ENCODE measurements around the gene STX2.
A peak's percentile ranks its signal among the peaks of the same experiment; 100 is the strongest.

Gene STX2

DNA sequence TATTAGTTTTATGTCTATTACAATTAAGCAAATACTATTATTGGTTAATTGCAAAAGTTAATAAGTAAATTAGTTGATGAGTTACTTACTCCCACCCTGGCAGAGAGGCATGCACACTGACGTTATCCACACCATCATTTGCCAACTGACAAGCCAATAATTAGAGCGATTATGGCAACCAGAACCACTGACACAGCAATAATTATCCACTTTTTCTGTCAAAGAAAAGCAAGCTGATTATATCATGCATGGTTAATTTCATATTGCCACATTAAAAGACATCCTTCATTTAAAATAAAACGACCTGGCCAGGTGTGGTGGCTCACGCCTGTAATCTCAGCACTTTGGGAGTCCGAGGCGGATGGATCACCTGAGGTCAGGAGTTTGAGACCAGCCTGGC is 43.1 kb downstream of the STX2 start:
- peaks cover 10 to 74% of the 10 kb centered on the region in 2 donors for H3K36me3 ChIP-seq (replicated peaks in 1 of 2; ENCODE audit: control insufficient read depth in 2 of 2, insufficient read depth in 2 of 2, low read length in 2 of 2)
- H4K8ac ChIP-seq (ENCODE audit: low read depth, low read length): no peak overlapping the region
- H3K4ac ChIP-seq (ENCODE audit: low read length): no peak overlapping the region
- H2AK5ac ChIP-seq (ENCODE audit: low read depth, low read length): no peak overlapping the region
- H2BK15ac ChIP-seq (ENCODE audit: low read length): no peak overlapping the region
- no peaks in the 10 kb centered on the region for H3K27me3 ChIP-seq (ENCODE audit: control insufficient read depth in 3 of 3, insufficient read depth in 3 of 3, low read depth in 1 of 3, low read length in 3 of 3)
- H3K4me1 ChIP-seq (ENCODE audit: control insufficient read depth in 2 of 2, insufficient read depth in 1 of 2, low read depth in 1 of 2, low read length in 2 of 2): peaks cover 0 to 6% of the 10 kb centered on the region in 2 donors
- H2BK12ac ChIP-seq (ENCODE audit: low read length): no peak overlapping the region
- no peak overlapping the region for H3K4me2 ChIP-seq (ENCODE audit: insufficient read depth, low read length, poor library complexity, severe bottlenecking)
- H2BK5ac ChIP-seq (ENCODE audit: low read length): no peak overlapping the region
- no peak overlapping the region for H4K91ac ChIP-seq (ENCODE audit: low read depth, low read length, poor library complexity)
- no peak overlapping the region for H2BK120ac ChIP-seq (ENCODE audit: low read depth, low read length)
- no peak overlapping the region for H2AFZ ChIP-seq (ENCODE audit: low read length)
- H3K27ac ChIP-seq (replicated peaks; ENCODE audit: low read length): no peak overlapping the region
- no peak overlapping the region for H3K23ac ChIP-seq (ENCODE audit: low read depth, low read length, poor library complexity)
- no peaks in the 10 kb centered on the region for H3K9me3 ChIP-seq (replicated peaks in 1 of 2; ENCODE audit: control insufficient read depth in 2 of 2, insufficient read depth in 1 of 2, low read depth in 1 of 2, low read length in 2 of 2)
- H3K79me1 ChIP-seq (ENCODE audit: low read depth, low read length): no peaks in the 10 kb centered on the region
- no peak overlapping the region for H3K18ac ChIP-seq (ENCODE audit: low read length)
- H3K9ac ChIP-seq (ENCODE audit: low read depth, low read length, poor library complexity): no peak overlapping the region
- no peak overlapping the region for H3K4me3 ChIP-seq (ENCODE audit: low read length in 2 of 2)
- no peak for DNase-seq (ENCODE audit: low spot score)
- WGBS, 2 donors (ENCODE audit: extremely low coverage in 2 of 2, insufficient read length in 2 of 2, insufficient replicate concordance in 1 of 2): no CpG with 5 or more reads among the region's 6 CpGs
- no peak overlapping the region for H3K14ac ChIP-seq (ENCODE audit: low read length)

DNA sequence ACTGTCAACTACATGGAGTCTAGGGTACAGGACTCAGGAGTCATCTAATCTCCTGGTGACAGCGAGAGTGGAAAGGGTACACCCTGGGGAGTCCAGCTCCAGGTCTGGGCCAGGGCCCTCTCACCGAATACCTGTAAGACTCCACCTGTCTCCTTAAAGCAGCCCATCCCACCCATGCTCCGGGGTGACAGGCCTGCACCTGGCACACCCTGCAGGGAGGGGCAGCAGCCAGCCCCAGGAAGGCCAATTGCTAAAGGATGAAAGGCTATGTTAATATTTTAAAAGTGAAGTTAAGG is 45.5 kb downstream of the STX2 start:
- Histone ChIP-seq H2BK120ac (ENCODE audit: low read depth, low read length) (no peak overlapping the region), H2AK5ac (ENCODE audit: low read depth, low read length) (no peak overlapping the region), H2BK12ac (ENCODE audit: low read length) (no peak overlapping the region), H2BK5ac (ENCODE audit: low read length) (no peak overlapping the region), H3K27me3 (ENCODE audit: control insufficient read depth in 3 of 3, insufficient read depth in 3 of 3, low read depth in 1 of 3, low read length in 3 of 3) (no peaks in the 10 kb centered on the region), H3K4me2 (ENCODE audit: insufficient read depth, low read length, poor library complexity, severe bottlenecking) (no peak overlapping the region), H3K27ac (replicated peaks; ENCODE audit: low read length) (no peak overlapping the region), H3K9me3 (replicated peaks in 1 of 2; ENCODE audit: control insufficient read depth in 2 of 2, insufficient read depth in 1 of 2, low read depth in 1 of 2, low read length in 2 of 2) (no peaks in the 10 kb centered on the region), H3K4me3 (ENCODE audit: low read length in 2 of 2) (no peak overlapping the region), H3K18ac (ENCODE audit: low read length) (no peak overlapping the region), H2AFZ (ENCODE audit: low read length) (no peak overlapping the region), H3K36me3 (replicated peaks in 1 of 2; ENCODE audit: control insufficient read depth in 2 of 2, insufficient read depth in 2 of 2, low read length in 2 of 2) (peaks cover 8 to 54% of the 10 kb centered on the region in 2 donors), H4K8ac (ENCODE audit: low read depth, low read length) (no peak overlapping the region), H3K23ac (ENCODE audit: low read depth, low read length, poor library complexity) (no peak overlapping the region), H3K79me1 (ENCODE audit: low read depth, low read length) (no peaks in the 10 kb centered on the region), H3K14ac (ENCODE audit: low read length) (peak overlapping the region; percentile 9), H4K91ac (ENCODE audit: low read depth, low read length, poor library complexity) (no peak overlapping the region), H3K4me1 (ENCODE audit: control insufficient read depth in 2 of 2, insufficient read depth in 1 of 2, low read depth in 1 of 2, low read length in 2 of 2) (peaks cover 4 to 28% of the 10 kb centered on the region in 2 donors), H3K4ac (ENCODE audit: low read length) (no peak overlapping the region), H2BK15ac (ENCODE audit: low read length) (no peak overlapping the region), H3K9ac (ENCODE audit: low read depth, low read length, poor library complexity) (peak overlapping the region; percentile 1)
- DNase-seq (ENCODE audit: low spot score): no peak
- WGBS, 2 donors (ENCODE audit: extremely low coverage in 2 of 2, insufficient read length in 2 of 2, insufficient replicate concordance in 1 of 2): no CpG with 5 or more reads among the region's 3 CpGs

DNA sequence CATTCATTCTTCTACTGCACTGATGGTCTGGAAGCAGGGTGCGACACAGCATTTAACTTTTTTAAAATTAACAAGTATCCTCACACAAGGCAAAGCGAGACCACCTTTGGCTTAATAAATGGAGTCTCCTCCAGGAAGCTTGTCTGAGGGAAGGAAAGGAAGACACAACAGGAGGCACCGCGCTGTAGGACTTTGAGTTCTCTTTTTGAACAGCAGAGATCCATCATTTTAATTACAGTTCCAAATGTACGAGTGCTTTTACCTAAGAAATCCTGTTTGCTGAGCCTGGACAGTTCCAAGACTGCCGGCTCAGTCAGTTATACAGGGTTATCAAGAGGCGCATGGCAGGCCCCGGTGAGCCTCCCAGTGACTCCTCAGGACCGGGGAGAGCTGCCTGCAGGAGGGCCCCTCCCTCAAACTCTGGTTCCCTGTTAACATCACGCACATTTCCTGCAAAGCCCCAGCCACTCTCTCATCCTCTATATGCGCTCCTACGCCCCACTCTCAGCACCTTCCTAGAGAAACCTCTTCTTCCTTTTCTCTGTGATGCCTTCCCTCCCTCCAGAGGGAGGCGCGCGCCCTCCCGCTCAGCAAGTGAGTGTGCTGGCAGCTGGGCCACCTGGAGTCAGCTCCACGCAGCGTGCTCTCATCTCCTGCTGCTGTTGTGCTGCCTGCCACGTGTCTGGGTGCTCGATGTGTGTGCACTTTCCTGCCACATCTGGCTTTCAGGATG is 46.1 kb downstream of the STX2 start:
- Histone ChIP-seq H3K79me1 (ENCODE audit: low read depth, low read length) (no peaks in the 10 kb centered on the region), H2BK15ac (ENCODE audit: low read length) (no peak overlapping the region), H3K4me2 (ENCODE audit: insufficient read depth, low read length, poor library complexity, severe bottlenecking) (no peak overlapping the region), H2BK12ac (ENCODE audit: low read length) (no peak overlapping the region), H3K27ac (replicated peaks; ENCODE audit: low read length) (no peak overlapping the region), H3K36me3 (replicated peaks in 1 of 2; ENCODE audit: control insufficient read depth in 2 of 2, insufficient read depth in 2 of 2, low read length in 2 of 2) (peaks cover 8 to 50% of the 10 kb centered on the region in 2 donors), H3K9ac (ENCODE audit: low read depth, low read length, poor library complexity) (peak overlapping the region; percentile 1), H3K9me3 (replicated peaks in 1 of 2; ENCODE audit: control insufficient read depth in 2 of 2, insufficient read depth in 1 of 2, low read depth in 1 of 2, low read length in 2 of 2) (no peaks in the 10 kb centered on the region), H3K4me1 (ENCODE audit: control insufficient read depth in 2 of 2, insufficient read depth in 1 of 2, low read depth in 1 of 2, low read length in 2 of 2) (peaks cover 8 to 32% of the 10 kb centered on the region in 2 donors), H2AFZ (ENCODE audit: low read length) (no peak overlapping the region), H3K4me3 (ENCODE audit: low read length in 2 of 2) (no peak overlapping the region), H2BK5ac (ENCODE audit: low read length) (no peak overlapping the region), H3K23ac (ENCODE audit: low read depth, low read length, poor library complexity) (no peak overlapping the region), H2BK120ac (ENCODE audit: low read depth, low read length) (no peak overlapping the region), H3K4ac (ENCODE audit: low read length) (no peak overlapping the region), H4K91ac (ENCODE audit: low read depth, low read length, poor library complexity) (no peak overlapping the region), H2AK5ac (ENCODE audit: low read depth, low read length) (no peak overlapping the region), H3K27me3 (ENCODE audit: control insufficient read depth in 3 of 3, insufficient read depth in 3 of 3, low read depth in 1 of 3, low read length in 3 of 3) (no peaks in the 10 kb centered on the region), H3K18ac (ENCODE audit: low read length) (no peak overlapping the region), H4K8ac (ENCODE audit: low read depth, low read length) (no peak overlapping the region), H3K14ac (ENCODE audit: low read length) (peak overlapping the region; percentile 9)
- WGBS, 2 donors (ENCODE audit: extremely low coverage in 2 of 2, insufficient read length in 2 of 2, insufficient replicate concordance in 1 of 2): no CpG with 5 or more reads among the region's 20 CpGs
- no peak for DNase-seq (ENCODE audit: low spot score)

DNA sequence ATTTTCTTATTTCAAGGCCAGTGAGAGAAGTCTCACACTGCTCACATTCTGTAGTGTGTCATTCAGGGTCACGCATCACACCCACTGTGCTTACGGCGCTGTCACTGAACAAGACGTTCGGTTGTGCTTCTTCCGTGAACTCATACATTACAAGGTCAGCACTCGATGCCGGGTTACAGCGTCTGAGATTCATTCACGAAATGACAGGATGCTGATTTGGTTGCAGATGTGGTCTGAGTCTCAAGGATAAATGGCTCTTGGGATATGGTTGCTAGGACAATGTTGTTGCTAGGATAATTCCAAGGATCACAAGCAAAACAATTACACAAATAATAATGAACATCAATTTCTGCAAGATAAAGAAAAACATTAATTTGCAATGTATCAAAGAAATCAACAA is 47.4 kb downstream of the STX2 start:
- no peak overlapping the region for H3K4me2 ChIP-seq (ENCODE audit: insufficient read depth, low read length, poor library complexity, severe bottlenecking)
- no peak overlapping the region for H2AFZ ChIP-seq (ENCODE audit: low read length)
- H2AK5ac ChIP-seq (ENCODE audit: low read depth, low read length): no peak overlapping the region
- H4K91ac ChIP-seq (ENCODE audit: low read depth, low read length, poor library complexity): no peak overlapping the region
- no peak overlapping the region for H3K18ac ChIP-seq (ENCODE audit: low read length)
- H3K27me3 ChIP-seq (ENCODE audit: control insufficient read depth in 3 of 3, insufficient read depth in 3 of 3, low read depth in 1 of 3, low read length in 3 of 3): no peaks in the 10 kb centered on the region
- no peak overlapping the region for H3K4ac ChIP-seq (ENCODE audit: low read length)
- WGBS, 2 donors (ENCODE audit: extremely low coverage in 2 of 2, insufficient read length in 2 of 2, insufficient replicate concordance in 1 of 2): no CpG with 5 or more reads among the region's 10 CpGs
- peaks cover 19 to 41% of the 10 kb centered on the region in 2 donors for H3K4me1 ChIP-seq (ENCODE audit: control insufficient read depth in 2 of 2, insufficient read depth in 1 of 2, low read depth in 1 of 2, low read length in 2 of 2)
- H3K36me3 ChIP-seq (replicated peaks in 1 of 2; ENCODE audit: control insufficient read depth in 2 of 2, insufficient read depth in 2 of 2, low read length in 2 of 2): peaks cover 5 to 37% of the 10 kb centered on the region in 2 donors
- H3K27ac ChIP-seq (replicated peaks; ENCODE audit: low read length): no peak overlapping the region
- H2BK12ac ChIP-seq (ENCODE audit: low read length): no peak overlapping the region
- DNase-seq (ENCODE audit: low spot score): no peak
- H3K9me3 ChIP-seq (replicated peaks in 1 of 2; ENCODE audit: control insufficient read depth in 2 of 2, insufficient read depth in 1 of 2, low read depth in 1 of 2, low read length in 2 of 2): no peaks in the 10 kb centered on the region
- H2BK5ac ChIP-seq (ENCODE audit: low read length): no peak overlapping the region
- no peak overlapping the region for H4K8ac ChIP-seq (ENCODE audit: low read depth, low read length)
- H3K23ac ChIP-seq (ENCODE audit: low read depth, low read length, poor library complexity): no peak overlapping the region
- H3K79me1 ChIP-seq (ENCODE audit: low read depth, low read length): no peaks in the 10 kb centered on the region
- no peak overlapping the region for H3K14ac ChIP-seq (ENCODE audit: low read length)
- no peak overlapping the region for H2BK120ac ChIP-seq (ENCODE audit: low read depth, low read length)
- H2BK15ac ChIP-seq (ENCODE audit: low read length): no peak overlapping the region
- no peak overlapping the region for H3K4me3 ChIP-seq (ENCODE audit: low read length in 2 of 2)
- H3K9ac ChIP-seq (ENCODE audit: low read depth, low read length, poor library complexity): no peak overlapping the region
